WTC11 (cell line): ENCODE results near the gene NAT16.

Experiments
- CTCF ChIP-seq: fragments of 200-600 bp; IDR thresholded peaks from 2 replicates; pipeline ENCODE4 v1.8.0; 2022; ENCODE audit warnings: antibody characterized with exemption
- TEAD4 ChIP-seq: sonication (generic); formaldehyde crosslinking; IDR thresholded peaks from 2 replicates; pipeline ENCODE4 v1.8.0; 2022; ENCODE audit warnings: mild to moderate bottlenecking, missing genetic modification reagents

DNA sequence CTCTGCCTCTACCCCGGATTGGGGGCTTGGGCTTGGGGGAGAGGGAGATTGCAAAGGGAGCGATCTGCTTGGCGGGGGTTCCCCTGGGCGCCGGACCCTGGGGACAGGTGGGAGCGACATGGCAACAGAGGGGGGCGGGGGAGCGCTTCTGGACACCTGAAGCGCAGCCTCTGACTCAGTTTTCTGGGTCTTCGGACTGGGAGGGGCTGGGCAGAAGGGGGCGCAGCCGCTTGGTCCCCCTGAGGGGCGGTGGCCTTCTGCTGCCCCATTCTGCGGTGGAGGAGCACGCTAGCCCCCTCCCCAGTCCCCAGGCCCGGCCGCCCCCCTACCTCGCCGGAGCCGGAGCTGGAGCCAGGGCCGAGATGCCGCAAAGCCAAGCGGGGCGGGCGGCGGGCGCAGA is 380 bp downstream of the NAT16 start:
- TF ChIP-seq TEAD4 (no peak), CTCF (no peak)
